Fibroblast of lung (primary cell): Measurements from ENCODE around the gene ZSWIM2.

Source experiments
- EZH2 ChIP-seq: IDR thresholded peaks from 2 replicates; pipeline ENCODE4 v1.5.1; 2012; ENCODE audit warnings: low read length, control low read depth, mild to moderate bottlenecking; ENCODE audit errors: missing control alignments
- TF ChIP-seq, protein P1 (sequence below), 2 donors: IDR thresholded peaks in 1 of 2; conservative IDR thresholded peaks in 1 of 2; 1 replicate in 1 of 2; 2 replicates in 1 of 2; pipeline ENCODE4 v1.5.1; 2011 to 2012; ENCODE audit warnings: low read length in 2 of 2, control low read depth in 1 of 2, inconsistent platforms in 1 of 2, low read depth in 1 of 2, mild to moderate bottlenecking in 1 of 2

- TF ChIP-seq, protein P1, sequence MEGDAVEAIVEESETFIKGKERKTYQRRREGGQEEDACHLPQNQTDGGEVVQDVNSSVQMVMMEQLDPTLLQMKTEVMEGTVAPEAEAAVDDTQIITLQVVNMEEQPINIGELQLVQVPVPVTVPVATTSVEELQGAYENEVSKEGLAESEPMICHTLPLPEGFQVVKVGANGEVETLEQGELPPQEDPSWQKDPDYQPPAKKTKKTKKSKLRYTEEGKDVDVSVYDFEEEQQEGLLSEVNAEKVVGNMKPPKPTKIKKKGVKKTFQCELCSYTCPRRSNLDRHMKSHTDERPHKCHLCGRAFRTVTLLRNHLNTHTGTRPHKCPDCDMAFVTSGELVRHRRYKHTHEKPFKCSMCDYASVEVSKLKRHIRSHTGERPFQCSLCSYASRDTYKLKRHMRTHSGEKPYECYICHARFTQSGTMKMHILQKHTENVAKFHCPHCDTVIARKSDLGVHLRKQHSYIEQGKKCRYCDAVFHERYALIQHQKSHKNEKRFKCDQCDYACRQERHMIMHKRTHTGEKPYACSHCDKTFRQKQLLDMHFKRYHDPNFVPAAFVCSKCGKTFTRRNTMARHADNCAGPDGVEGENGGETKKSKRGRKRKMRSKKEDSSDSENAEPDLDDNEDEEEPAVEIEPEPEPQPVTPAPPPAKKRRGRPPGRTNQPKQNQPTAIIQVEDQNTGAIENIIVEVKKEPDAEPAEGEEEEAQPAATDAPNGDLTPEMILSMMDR (conservative IDR thresholded peaks at IDR 0.05 in 1 of 2, IDR thresholded peaks at IDR 0.05 in 1 of 2; ENCODE audit: low read depth in 1 of 2, low read length in 2 of 2) = no peak
- TF ChIP-seq EZH2 = no peak
These were observed 42.4 kb downstream of the ZSWIM2 start for GRCh38 chr2:186806591-186806990.
